DMS 273 (cell line): Measurements from ENCODE around the gene TSEN54.
A peak's percentile ranks its signal among the peaks of the same experiment; 100 is the strongest.

Experiments
- DNase-seq: peaks from one replicate; lab custom pipeline; 2025; ENCODE audit not compliant: unreplicated experiment; lab: John Stamatoyannopoulos, UW

Gene TSEN54

GRCh38 chr17:75503976-75504346, 12.4 kb upstream of the TSEN54 start:
- DNase-seq, result no peak

- DNase-seq, result peak; percentile 48
Observed at GRCh38 chr17:75504347-75505151, 11.8 kb upstream of the TSEN54 start.

GRCh38 chr17:75505152-75505409, 11.2 kb upstream of the TSEN54 start:
- no peak for DNase-seq

- no peak for DNase-seq
Observed at GRCh38 chr17:75505640-75506039, 10.7 kb upstream of the TSEN54 start.

GRCh38 chr17:75506134-75506533, 10.2 kb upstream of the TSEN54 start:
- DNase-seq, result no peak

DNA sequence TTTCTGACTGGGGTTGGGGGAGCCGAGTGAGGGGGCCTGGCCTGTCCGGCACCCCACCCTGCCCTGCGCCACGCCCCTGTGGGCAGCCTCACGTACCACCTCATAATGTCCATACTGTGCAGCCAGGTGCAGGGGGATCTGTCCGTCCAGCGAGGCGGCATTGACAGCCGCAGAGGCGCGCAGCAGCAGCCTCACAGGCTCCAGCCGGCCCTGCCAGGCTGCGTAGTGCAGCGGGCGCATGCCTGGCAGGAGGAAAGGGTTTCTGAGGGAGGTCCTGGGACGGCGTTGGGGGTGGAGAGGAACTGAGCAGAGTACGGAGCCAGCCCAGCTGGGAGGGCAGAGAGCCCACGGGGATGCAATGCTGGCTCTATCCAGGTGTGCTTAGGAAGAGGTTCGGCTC, 9.4 kb upstream of the TSEN54 start:
- no peak for DNase-seq

DNA sequence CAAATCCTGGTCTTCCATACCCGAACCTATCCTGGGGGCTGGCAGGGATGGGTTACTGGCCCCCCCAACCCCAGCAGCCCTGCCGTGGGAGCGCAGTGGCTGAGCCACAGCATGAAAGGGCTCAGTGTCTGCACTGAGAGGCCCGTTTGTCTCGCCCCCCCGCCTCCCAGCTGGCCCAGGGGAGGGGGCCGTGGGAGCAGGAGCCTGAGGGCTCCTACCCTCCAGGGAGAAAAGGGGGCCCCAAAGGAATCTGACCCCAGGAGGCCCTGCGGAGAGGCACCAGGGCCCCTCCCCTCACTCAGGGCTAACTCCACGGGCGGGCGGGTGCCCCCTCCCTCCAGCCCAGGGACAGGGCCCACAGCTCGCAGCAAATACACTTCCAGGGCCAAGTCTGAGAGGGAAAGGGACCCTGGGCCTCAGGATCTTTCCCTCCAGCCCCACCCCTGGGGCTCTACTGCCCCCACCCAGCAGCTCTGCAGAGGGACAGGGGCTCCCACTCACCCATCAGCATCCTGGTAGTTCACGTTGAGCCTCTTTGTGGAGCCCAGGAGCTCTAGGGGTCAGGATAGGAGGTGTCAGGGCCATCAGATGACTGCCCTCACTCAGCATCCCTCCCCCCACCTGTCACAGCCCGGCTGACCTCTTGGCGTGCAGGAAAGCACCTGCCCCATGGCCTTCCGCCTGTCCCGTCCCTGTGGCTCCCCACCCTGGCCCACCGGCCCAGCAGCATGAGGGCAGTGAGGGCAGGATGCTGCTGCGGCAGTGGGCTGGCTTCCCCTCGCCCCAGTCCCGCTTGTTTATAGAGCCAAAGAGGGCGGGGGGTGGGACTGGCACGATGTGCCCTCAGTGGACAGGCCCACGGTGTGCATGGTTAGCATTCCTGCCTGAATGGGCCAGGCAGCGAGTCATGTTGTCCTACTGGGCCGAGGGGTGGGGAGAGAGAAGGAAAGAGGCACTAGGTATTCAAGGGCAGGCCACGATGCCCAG, 8.3 kb upstream of the TSEN54 start:
- DNase-seq, result no peak

- no peak for DNase-seq
Observed at GRCh38 chr17:75508931-75509361, 7.4 kb upstream of the TSEN54 start.

GRCh38 chr17:75509528-75510258, 6.6 kb upstream of the TSEN54 start:
- DNase-seq, result no peak

GRCh38 chr17:75511270-75511609, 5.1 kb upstream of the TSEN54 start:
- no peak for DNase-seq

DNA sequence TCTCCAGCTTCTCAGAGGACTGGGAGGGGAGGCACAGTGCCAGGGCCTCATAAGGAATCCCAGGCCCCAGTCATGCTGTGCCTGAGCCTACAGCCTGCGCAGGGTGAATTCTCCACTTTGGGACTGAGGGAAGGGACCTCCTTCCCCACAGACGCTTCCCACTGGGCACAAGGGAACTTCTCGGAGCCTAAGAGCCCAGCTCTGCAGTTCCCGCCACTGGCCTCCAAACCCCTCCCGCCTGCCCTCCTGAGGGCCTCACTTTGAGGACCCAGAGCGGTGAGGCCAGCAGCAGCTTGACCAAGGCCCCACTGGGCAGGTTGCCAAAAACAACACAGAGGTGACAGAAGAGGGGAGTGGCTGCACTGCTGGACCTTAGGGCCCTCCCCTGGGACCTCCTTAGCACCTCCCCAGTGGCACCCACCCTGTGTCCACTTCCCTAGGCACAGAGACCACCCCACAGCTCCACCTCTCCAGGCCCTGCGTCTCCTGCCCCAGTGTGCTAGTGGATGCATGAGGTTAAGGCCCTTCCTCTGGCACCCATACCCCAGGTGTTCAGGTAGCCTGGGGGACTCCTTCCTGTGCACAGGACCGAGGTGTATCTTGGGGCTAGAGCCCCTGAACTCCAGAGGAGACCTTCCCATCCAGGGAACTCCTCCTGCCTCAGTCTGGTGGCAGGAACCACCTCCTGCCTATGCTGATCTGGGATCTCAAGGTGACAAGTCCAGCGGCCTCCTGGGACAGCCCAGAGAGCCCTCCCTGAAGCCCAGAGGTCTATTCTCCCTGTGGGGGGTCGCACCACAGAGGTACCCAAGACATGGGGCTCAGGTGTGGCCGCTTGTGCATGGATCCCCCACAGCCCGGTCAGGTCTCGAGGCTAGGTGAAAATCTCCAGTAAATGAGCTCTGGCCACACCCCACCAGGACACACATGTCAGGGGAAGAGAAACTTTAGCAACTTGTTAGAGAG, 4.4 kb upstream of the TSEN54 start:
- DNase-seq, result no peak

- DNase-seq, result no peak
Observed at GRCh38 chr17:75512926-75513640, 3.2 kb upstream of the TSEN54 start.

DNA sequence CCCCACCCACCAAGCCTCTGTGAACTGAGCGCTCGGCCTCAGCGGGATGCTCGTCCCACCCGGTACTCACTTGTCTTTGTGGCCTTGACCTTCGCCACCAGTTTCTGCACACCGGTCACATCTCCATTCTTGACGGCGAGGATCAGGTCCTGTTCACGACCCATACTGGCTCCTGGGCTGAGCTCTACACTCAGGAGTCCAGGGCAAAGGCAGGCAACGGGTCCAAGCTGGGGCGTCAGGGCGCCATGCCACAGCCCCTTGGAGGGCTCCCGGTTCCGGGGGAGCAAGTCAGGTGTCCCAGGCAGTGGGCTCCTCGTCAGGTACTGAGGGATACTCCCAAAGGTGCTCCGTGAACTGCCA, 2.7 kb upstream of the TSEN54 start:
- DNase-seq, result no peak

DNA sequence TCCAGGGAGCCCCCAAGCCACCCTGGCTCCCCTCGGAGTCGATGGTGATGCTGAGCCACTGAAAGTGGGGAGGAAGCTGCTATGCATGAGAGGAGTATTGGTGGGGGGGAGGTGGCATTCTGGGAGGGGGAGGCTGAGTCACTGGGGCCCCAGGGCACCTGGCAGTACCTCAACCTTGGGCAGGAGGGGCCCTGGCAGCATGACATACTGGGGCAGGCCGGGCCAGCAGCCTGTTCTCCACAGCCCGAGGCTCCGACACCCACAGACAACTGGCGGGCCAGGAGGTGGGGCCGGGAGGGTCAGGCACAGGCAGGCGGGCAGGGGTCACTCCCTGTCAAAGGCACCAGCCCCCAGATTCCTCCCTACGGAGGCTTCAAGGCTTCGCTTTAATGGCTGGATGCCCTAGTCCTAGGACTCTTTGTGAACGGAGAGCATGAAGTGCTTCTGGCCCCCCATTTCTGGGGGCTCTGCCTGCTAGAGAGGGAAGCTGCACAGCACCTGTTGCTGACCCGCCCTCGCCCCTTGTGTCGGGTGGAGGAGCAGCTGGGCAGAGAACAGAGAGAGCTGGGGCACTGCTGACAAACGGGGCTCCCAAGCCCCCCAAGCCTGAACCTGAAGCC, 1.9 kb upstream of the TSEN54 start:
- DNase-seq, result peak; percentile 43

- DNase-seq, result peak; percentile 67
Observed at GRCh38 chr17:75514919-75515495, 1.3 kb upstream of the TSEN54 start.

GRCh38 chr17:75515496-75516254, 653 bp upstream of the TSEN54 start, which contains the start of gene CASKIN2:
CASKIN2 (minus strand) TSS chr17:75515537; CDS start chr17:75513804, 1,733 bp downstream.
- peak; percentile 96 for DNase-seq

DNA sequence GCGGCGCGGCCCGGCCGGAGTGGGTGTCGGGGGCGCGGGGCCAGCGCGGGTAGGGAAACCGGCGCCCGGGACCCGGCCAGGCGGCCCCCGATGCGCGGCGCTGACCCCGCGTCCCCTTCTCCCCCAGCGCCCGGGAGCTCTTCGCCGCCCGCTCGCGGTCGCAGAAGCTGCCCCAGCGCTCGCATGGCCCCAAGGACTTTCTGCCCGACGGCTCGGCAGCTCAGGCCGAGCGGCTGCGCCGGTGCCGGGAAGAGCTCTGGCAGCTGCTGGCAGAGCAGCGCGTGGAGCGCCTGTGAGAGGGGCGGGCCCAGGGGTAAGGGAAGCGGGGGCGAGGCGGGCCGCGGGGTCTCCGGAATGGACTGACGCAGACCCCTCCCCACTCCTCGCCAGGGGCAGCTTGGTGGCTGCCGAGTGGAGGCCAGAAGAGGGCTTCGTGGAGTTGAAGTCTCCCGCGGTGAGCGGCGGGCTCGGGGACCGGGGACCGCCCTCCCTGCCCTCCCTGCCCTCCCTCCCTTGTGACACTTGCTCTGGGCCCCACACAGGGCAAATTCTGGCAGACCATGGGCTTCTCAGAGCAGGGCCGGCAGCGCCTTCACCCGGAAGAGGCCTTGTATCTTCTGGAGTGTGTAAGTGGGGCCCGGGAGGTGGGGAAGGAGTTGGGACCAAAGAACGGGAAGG, 430 bp downstream of the TSEN54 start:
- DNase-seq, result peak; percentile 75
